ENCODE measurements around the gene PSENEN.
A peak's percentile ranks its signal among the peaks of the same experiment; 100 is the strongest.

PSENEN gene

DNA sequence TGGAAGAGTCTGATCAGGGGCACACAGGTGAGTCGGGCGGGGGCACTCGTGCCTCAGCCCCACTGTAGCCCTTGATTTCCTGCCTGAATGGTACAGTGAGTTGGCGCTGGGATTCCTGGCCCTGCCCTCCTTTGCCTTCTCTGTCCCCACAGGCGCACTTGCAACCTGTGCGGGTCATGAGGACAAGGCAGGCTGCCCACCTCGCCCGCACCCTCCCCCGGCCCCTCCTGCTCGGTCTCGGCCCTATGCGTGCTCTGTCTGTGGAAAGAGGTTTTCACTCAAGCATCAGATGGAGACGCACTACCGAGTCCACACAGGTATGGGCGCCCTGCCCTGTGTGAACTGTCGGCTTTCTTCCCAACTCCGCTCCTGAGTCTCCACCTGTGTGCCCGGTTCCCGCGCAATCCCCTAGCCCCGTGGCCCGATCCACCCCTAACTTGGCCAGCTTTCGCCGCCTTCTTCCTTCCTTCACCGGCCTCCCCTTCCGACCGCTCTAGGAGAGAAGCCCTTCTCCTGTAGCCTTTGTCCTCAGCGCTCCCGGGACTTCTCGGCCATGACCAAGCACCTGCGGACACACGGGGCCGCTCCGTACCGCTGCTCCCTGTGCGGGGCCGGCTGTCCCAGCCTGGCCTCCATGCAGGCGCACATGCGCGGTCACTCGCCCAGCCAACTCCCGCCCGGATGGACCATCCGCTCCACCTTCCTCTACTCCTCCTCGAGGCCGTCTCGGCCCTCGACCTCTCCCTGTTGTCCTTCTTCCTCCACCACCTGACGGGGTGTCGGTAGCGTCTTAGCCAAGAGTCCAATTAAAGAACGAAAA is 29.3 kb upstream of the PSENEN start:
- H3K4me1 ChIP-seq (ENCODE audit: control insufficient read depth, insufficient read depth, low read length), result peaks cover 23% of the 10 kb centered on the region
- CTCF ChIA-PET, result interaction anchor here (0.6 to 6.0 kb wide), 17 partner anchors 12 to 499 kb away, joined by 3 to 119 read pairs (median 4); partner anchors contain the start of genes PSENEN, U2AF1L4 and ZBTB32
- H3K9me3 ChIP-seq (ENCODE audit: control insufficient read depth, insufficient read depth, low read depth, low read length), result no peaks in the 10 kb centered on the region
- peak overlapping the region; percentile 93 for H3K27ac ChIP-seq (ENCODE audit: extremely low read depth, low read depth, low read length)
- H3K4me3 ChIP-seq (ENCODE audit: low read depth, low read length), result peak overlapping the region; percentile 44
- peaks cover 17 to 19% of the 10 kb centered on the region in 2 experiments for H3K36me3 ChIP-seq (ENCODE audit: control insufficient read depth in 2 of 2, insufficient read depth in 1 of 2, low read length in 2 of 2)
- POLR2A ChIA-PET, result interaction anchor here (1.0 kb wide), 1 partner anchor 9 kb away, joined by 3 read pairs; no protein-coding TSS in a partner anchor
- no peak for TF ChIP-seq WT1 (tag by site-specific recombination; IDR thresholded peaks at IDR 0.05)
- no peak for TF ChIP-seq ZNF214 (tag by site-specific recombination; IDR thresholded peaks at IDR 0.05; ENCODE audit: borderline replicate concordance)
- TF ChIP-seq, protein P1, sequence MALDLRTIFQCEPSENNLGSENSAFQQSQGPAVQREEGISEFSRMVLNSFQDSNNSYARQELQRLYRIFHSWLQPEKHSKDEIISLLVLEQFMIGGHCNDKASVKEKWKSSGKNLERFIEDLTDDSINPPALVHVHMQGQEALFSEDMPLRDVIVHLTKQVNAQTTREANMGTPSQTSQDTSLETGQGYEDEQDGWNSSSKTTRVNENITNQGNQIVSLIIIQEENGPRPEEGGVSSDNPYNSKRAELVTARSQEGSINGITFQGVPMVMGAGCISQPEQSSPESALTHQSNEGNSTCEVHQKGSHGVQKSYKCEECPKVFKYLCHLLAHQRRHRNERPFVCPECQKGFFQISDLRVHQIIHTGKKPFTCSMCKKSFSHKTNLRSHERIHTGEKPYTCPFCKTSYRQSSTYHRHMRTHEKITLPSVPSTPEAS (tag by site-specific recombination; IDR thresholded peaks at IDR 0.05), result no peak
- no peak for TF ChIP-seq ZNF707 (tag by site-specific recombination; IDR thresholded peaks at IDR 0.05)
- TF ChIP-seq ZBTB7A (tag by site-specific recombination; IDR thresholded peaks at IDR 0.05; ENCODE audit: low read depth), result peak; percentile 60; the same call in 1 of the 2 replicates
- TF ChIP-seq, protein P2, sequence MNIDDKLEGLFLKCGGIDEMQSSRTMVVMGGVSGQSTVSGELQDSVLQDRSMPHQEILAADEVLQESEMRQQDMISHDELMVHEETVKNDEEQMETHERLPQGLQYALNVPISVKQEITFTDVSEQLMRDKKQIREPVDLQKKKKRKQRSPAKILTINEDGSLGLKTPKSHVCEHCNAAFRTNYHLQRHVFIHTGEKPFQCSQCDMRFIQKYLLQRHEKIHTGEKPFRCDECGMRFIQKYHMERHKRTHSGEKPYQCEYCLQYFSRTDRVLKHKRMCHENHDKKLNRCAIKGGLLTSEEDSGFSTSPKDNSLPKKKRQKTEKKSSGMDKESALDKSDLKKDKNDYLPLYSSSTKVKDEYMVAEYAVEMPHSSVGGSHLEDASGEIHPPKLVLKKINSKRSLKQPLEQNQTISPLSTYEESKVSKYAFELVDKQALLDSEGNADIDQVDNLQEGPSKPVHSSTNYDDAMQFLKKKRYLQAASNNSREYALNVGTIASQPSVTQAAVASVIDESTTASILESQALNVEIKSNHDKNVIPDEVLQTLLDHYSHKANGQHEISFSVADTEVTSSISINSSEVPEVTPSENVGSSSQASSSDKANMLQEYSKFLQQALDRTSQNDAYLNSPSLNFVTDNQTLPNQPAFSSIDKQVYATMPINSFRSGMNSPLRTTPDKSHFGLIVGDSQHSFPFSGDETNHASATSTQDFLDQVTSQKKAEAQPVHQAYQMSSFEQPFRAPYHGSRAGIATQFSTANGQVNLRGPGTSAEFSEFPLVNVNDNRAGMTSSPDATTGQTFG (tag by site-specific recombination; IDR thresholded peaks at IDR 0.05; ENCODE audit: borderline replicate concordance), result peak; percentile 45; the same call in 1 of the 2 replicates
- TF ChIP-seq OVOL3 (tag by site-specific recombination; IDR thresholded peaks at IDR 0.05), result no peak
- no peak for TF ChIP-seq SP2 (tag by site-specific recombination; IDR thresholded peaks at IDR 0.05)
- no peak for TF ChIP-seq ZBTB17 (tag by site-specific recombination; IDR thresholded peaks at IDR 0.05)
- TF ChIP-seq ZBTB1 (tag by site-specific recombination; IDR thresholded peaks at IDR 0.05), result no peak
- TF ChIP-seq ZBTB20 (tag by site-specific recombination; IDR thresholded peaks at IDR 0.05), result no peak
- no peak for TF ChIP-seq ZNF426 (tag by site-specific recombination; IDR thresholded peaks at IDR 0.05)
- no peak for TF ChIP-seq ZNF76 (tag by site-specific recombination; IDR thresholded peaks at IDR 0.05; ENCODE audit: borderline replicate concordance, low read depth)
- TF ChIP-seq, protein P3, sequence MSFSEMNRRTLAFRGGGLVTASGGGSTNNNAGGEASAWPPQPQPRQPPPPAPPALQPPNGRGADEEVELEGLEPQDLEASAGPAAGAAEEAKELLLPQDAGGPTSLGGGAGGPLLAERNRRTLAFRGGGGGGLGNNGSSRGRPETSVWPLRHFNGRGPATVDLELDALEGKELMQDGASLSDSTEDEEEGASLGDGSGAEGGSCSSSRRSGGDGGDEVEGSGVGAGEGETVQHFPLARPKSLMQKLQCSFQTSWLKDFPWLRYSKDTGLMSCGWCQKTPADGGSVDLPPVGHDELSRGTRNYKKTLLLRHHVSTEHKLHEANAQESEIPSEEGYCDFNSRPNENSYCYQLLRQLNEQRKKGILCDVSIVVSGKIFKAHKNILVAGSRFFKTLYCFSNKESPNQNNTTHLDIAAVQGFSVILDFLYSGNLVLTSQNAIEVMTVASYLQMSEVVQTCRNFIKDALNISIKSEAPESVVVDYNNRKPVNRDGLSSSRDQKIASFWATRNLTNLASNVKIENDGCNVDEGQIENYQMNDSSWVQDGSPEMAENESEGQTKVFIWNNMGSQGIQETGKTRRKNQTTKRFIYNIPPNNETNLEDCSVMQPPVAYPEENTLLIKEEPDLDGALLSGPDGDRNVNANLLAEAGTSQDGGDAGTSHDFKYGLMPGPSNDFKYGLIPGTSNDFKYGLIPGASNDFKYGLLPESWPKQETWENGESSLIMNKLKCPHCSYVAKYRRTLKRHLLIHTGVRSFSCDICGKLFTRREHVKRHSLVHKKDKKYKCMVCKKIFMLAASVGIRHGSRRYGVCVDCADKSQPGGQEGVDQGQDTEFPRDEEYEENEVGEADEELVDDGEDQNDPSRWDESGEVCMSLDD (tag by site-specific recombination; IDR thresholded peaks at IDR 0.05), result no peak
- TF ChIP-seq ZNF530 (tag by site-specific recombination; IDR thresholded peaks at IDR 0.05; ENCODE audit: low read depth), result no peak
- TF ChIP-seq ZNF311 (tag by site-specific recombination; IDR thresholded peaks at IDR 0.05; ENCODE audit: borderline replicate concordance), result peak; percentile 37; the same call in 1 of the 2 replicates
- 0 out of 2 replicates have a peak, but pooled peaks have one; percentile 23 for TF ChIP-seq ZNF747 (tag by site-specific recombination; IDR thresholded peaks at IDR 0.05)
- no peak for TF ChIP-seq HOXD13 (CRISPR knock-in tag; IDR thresholded peaks at IDR 0.05; ENCODE audit: borderline replicate concordance)
- TF ChIP-seq ZNF350 (tag by site-specific recombination; IDR thresholded peaks at IDR 0.05), result no peak
- no peak for TF ChIP-seq GLIS2 (tag by site-specific recombination; IDR thresholded peaks at IDR 0.05)
- TF ChIP-seq, protein P4, sequence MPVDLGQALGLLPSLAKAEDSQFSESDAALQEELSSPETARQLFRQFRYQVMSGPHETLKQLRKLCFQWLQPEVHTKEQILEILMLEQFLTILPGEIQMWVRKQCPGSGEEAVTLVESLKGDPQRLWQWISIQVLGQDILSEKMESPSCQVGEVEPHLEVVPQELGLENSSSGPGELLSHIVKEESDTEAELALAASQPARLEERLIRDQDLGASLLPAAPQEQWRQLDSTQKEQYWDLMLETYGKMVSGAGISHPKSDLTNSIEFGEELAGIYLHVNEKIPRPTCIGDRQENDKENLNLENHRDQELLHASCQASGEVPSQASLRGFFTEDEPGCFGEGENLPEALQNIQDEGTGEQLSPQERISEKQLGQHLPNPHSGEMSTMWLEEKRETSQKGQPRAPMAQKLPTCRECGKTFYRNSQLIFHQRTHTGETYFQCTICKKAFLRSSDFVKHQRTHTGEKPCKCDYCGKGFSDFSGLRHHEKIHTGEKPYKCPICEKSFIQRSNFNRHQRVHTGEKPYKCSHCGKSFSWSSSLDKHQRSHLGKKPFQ (tag by site-specific recombination; IDR thresholded peaks at IDR 0.05), result no peak
- TF ChIP-seq, protein P5, sequence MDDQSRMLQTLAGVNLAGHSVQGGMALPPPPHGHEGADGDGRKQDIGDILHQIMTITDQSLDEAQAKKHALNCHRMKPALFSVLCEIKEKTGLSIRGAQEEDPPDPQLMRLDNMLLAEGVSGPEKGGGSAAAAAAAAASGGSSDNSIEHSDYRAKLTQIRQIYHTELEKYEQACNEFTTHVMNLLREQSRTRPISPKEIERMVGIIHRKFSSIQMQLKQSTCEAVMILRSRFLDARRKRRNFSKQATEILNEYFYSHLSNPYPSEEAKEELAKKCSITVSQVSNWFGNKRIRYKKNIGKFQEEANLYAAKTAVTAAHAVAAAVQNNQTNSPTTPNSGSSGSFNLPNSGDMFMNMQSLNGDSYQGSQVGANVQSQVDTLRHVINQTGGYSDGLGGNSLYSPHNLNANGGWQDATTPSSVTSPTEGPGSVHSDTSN (CRISPR knock-in tag; IDR thresholded peaks at IDR 0.05), result peak; percentile 69; the same call in 1 of the 2 replicates
- TF ChIP-seq, protein P6, sequence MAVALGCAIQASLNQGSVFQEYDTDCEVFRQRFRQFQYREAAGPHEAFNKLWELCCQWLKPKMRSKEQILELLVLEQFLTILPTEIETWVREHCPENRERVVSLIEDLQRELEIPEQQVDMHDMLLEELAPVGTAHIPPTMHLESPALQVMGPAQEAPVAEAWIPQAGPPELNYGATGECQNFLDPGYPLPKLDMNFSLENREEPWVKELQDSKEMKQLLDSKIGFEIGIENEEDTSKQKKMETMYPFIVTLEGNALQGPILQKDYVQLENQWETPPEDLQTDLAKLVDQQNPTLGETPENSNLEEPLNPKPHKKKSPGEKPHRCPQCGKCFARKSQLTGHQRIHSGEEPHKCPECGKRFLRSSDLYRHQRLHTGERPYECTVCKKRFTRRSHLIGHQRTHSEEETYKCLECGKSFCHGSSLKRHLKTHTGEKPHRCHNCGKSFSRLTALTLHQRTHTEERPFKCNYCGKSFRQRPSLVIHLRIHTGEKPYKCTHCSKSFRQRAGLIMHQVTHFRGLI (tag by site-specific recombination; IDR thresholded peaks at IDR 0.05), result no peak
- TF ChIP-seq GLI4 (tag by site-specific recombination; IDR thresholded peaks at IDR 0.05), result no peak
- TF ChIP-seq ZSCAN23 (tag by site-specific recombination; IDR thresholded peaks at IDR 0.05), result no peak
